Natural killer cell treated with Interleukin-12 subunit alpha and Interleukin-12 subunit beta and Interleukin-15 and Interleukin-18, amount 100 ng/mL, for 72 hours (primary cell): ENCODE data around the gene DDX10. TPM values are rescaled to one million over a fixed set of nuclear protein-coding genes. Genes with fewer than 3 reads are reported as not detected.

Experiments used
- ATAC-seq, 2 donors: fragments of 150-1000 bp; cut with Tn5 transposase in 1 of 2; sonication (Bioruptor Pico), chemical (Tn5 transposase) in 1 of 2; 2 replicates each; pipeline ENCODE4 v1.10.0; 2021
- DNase-seq: peaks from one replicate; pipeline ENCODE4 v3.0.0; 2022; ENCODE audit warnings: low spot score
- H3K27ac Mint-ChIP-seq, 2 donors: 1 replicate in 1 of 2; 2 replicates in 1 of 2; pipeline ENCODE4 v1.8.0; 2022; ENCODE audit warnings: mixed read lengths in 2 of 2, mild to moderate bottlenecking in 1 of 2, moderate library complexity in 1 of 2
- H3K27me3 Mint-ChIP-seq, 2 donors: 1 replicate in 1 of 2; 2 replicates in 1 of 2; pipeline ENCODE4 v1.8.0; 2022; ENCODE audit warnings: mixed read lengths in 2 of 2
- H3K36me3 Mint-ChIP-seq: one replicate; pipeline ENCODE4 v1.8.0; 2022; ENCODE audit warnings: mixed read lengths
- H3K4me1 Mint-ChIP-seq, 2 donors: 1 replicate in 1 of 2; 2 replicates in 1 of 2; pipeline ENCODE4 v1.8.0; 2022; ENCODE audit warnings: low read depth in 2 of 2, mixed read lengths in 2 of 2, mild to moderate bottlenecking in 1 of 2
- H3K4me3 Mint-ChIP-seq: one replicate; pipeline ENCODE4 v1.8.0; 2022; ENCODE audit warnings: mixed read lengths
- H3K9me3 Mint-ChIP-seq: 2 replicates; pipeline ENCODE4 v1.8.0; 2022; ENCODE audit warnings: mixed read lengths
- total RNA-seq, 2 donors: library from RNA; stranded (reverse); gene quantifications; one replicate each; pipeline ENCODE4 v1.2.3, GENCODE V29; 2022

The DDX10 gene
- total RNA-seq, 2 donors from 2014 or later = 39.2 to 84.1 TPM

- Mint-ChIP-seq H3K27ac (no peak overlapping the region), H3K4me3 (no peak overlapping the region), H3K9me3 (no peaks in the 10 kb centered on the region), H3K27me3 (no peaks in the 10 kb centered on the region), H3K36me3 (no peaks in the 10 kb centered on the region), H3K4me1 (peaks cover 39 to 54% of the 10 kb centered on the region in 2 donors)
- ATAC-seq = no peak
- DNase-seq = no peak
Observed at GRCh38 chr11:108786281-108786990, 121.6 kb downstream of the DDX10 start.

GRCh38 chr11:108787105-108787504, 122.2 kb downstream of the DDX10 start:
- no peak overlapping the region for H3K27ac Mint-ChIP-seq
- H3K4me1 Mint-ChIP-seq = peaks cover 39 to 50% of the 10 kb centered on the region in 2 donors
- no peak for ATAC-seq

GRCh38 chr11:108788565-108789199, 123.8 kb downstream of the DDX10 start:
- Mint-ChIP-seq H3K36me3 (no peaks in the 10 kb centered on the region), H3K4me1 (peaks cover 37 to 41% of the 10 kb centered on the region in 2 donors), H3K27me3 (no peaks in the 10 kb centered on the region), H3K4me3 (no peak overlapping the region), H3K9me3 (no peaks in the 10 kb centered on the region), H3K27ac (no peak overlapping the region)
- no peak for ATAC-seq
- DNase-seq = no peak

More at GRCh38 chr11:108787105-108787504, 122.2 kb downstream of the DDX10 start:
- no peak for DNase-seq
- H3K27me3 Mint-ChIP-seq = no peaks in the 10 kb centered on the region
- H3K9me3 Mint-ChIP-seq = no peaks in the 10 kb centered on the region
- no peak overlapping the region for H3K4me3 Mint-ChIP-seq
- no peaks in the 10 kb centered on the region for H3K36me3 Mint-ChIP-seq

- no peak for ATAC-seq
- no peak for DNase-seq
- no peaks in the 10 kb centered on the region for H3K27me3 Mint-ChIP-seq
- H3K9me3 Mint-ChIP-seq = no peaks in the 10 kb centered on the region
- H3K4me3 Mint-ChIP-seq = no peak overlapping the region
- peaks cover 23 to 30% of the 10 kb centered on the region in 2 donors for H3K4me1 Mint-ChIP-seq
- H3K36me3 Mint-ChIP-seq = no peaks in the 10 kb centered on the region
- H3K27ac Mint-ChIP-seq = no peak overlapping the region
Observed at GRCh38 chr11:108790501-108791299, 125.8 kb downstream of the DDX10 start.

GRCh38 chr11:108793138-108793537, 128.3 kb downstream of the DDX10 start:
- ATAC-seq = no peak
- Mint-ChIP-seq H3K9me3 (peaks cover 2% of the 10 kb centered on the region), H3K27ac (no peak overlapping the region), H3K36me3 (peaks cover 4% of the 10 kb centered on the region), H3K4me1 (peaks cover 14 to 23% of the 10 kb centered on the region in 2 donors), H3K27me3 (no peaks in the 10 kb centered on the region), H3K4me3 (no peak overlapping the region)
- DNase-seq = no peak

- H3K4me3 Mint-ChIP-seq = no peak overlapping the region
- DNase-seq = no peak
- H3K9me3 Mint-ChIP-seq = peaks cover 2% of the 10 kb centered on the region
Observed at GRCh38 chr11:108793611-108794010, 128.7 kb downstream of the DDX10 start.

GRCh38 chr11:108796551-108796950, 131.7 kb downstream of the DDX10 start:
- no peak for DNase-seq
- Mint-ChIP-seq H3K27ac (no peak overlapping the region), H3K9me3 (peaks cover 2% of the 10 kb centered on the region), H3K27me3 (no peaks in the 10 kb centered on the region), H3K4me1 (peaks cover 9 to 12% of the 10 kb centered on the region in 2 donors), H3K36me3 (peaks cover 4% of the 10 kb centered on the region), H3K4me3 (no peak overlapping the region)
- no peak for ATAC-seq

More at GRCh38 chr11:108793611-108794010, 128.7 kb downstream of the DDX10 start:
- no peak for ATAC-seq
- Mint-ChIP-seq H3K36me3 (peaks cover 4% of the 10 kb centered on the region), H3K27me3 (no peaks in the 10 kb centered on the region), H3K4me1 (peaks cover 13 to 21% of the 10 kb centered on the region in 2 donors), H3K27ac (no peak overlapping the region)

- peaks cover 9 to 12% of the 10 kb centered on the region in 2 donors for H3K4me1 Mint-ChIP-seq
- ATAC-seq = no peak
- no peak overlapping the region for H3K4me3 Mint-ChIP-seq
- no peak overlapping the region for H3K27ac Mint-ChIP-seq
- H3K36me3 Mint-ChIP-seq = peaks cover 4% of the 10 kb centered on the region
- no peak for DNase-seq
- H3K9me3 Mint-ChIP-seq = peaks cover 2% of the 10 kb centered on the region
- no peaks in the 10 kb centered on the region for H3K27me3 Mint-ChIP-seq
Observed at GRCh38 chr11:108797578-108798100, 132.8 kb downstream of the DDX10 start.

GRCh38 chr11:108802492-108802891, 137.6 kb downstream of the DDX10 start:
- peaks cover 0 to 10% of the 10 kb centered on the region in 2 donors for H3K4me1 Mint-ChIP-seq

GRCh38 chr11:108803776-108804175, 138.9 kb downstream of the DDX10 start:
- no peaks in the 10 kb centered on the region for H3K36me3 Mint-ChIP-seq
- no peaks in the 10 kb centered on the region for H3K9me3 Mint-ChIP-seq
- H3K4me3 Mint-ChIP-seq = no peak overlapping the region
- no peak for ATAC-seq
- no peak overlapping the region for H3K27ac Mint-ChIP-seq
- no peak for DNase-seq
- H3K27me3 Mint-ChIP-seq = no peaks in the 10 kb centered on the region
- peaks cover 0 to 10% of the 10 kb centered on the region in 2 donors for H3K4me1 Mint-ChIP-seq

More at GRCh38 chr11:108802492-108802891, 137.6 kb downstream of the DDX10 start:
- Mint-ChIP-seq H3K27ac (no peak overlapping the region), H3K36me3 (no peaks in the 10 kb centered on the region), H3K9me3 (no peaks in the 10 kb centered on the region), H3K4me3 (no peak overlapping the region), H3K27me3 (no peaks in the 10 kb centered on the region)
- ATAC-seq = no peak
- DNase-seq = no peak

- Mint-ChIP-seq H3K9me3 (no peaks in the 10 kb centered on the region), H3K27ac (no peak overlapping the region), H3K27me3 (no peaks in the 10 kb centered on the region), H3K36me3 (no peaks in the 10 kb centered on the region), H3K4me1 (peaks cover 0 to 13% of the 10 kb centered on the region in 2 donors), H3K4me3 (no peak overlapping the region)
- DNase-seq (no peak), ATAC-seq (no peak)
Observed at GRCh38 chr11:108804511-108804910, 139.6 kb downstream of the DDX10 start.

- ATAC-seq = no peak
- DNase-seq = no peak
- Mint-ChIP-seq H3K27ac (no peak overlapping the region), H3K36me3 (no peaks in the 10 kb centered on the region), H3K27me3 (no peaks in the 10 kb centered on the region), H3K9me3 (no peaks in the 10 kb centered on the region), H3K4me1 (peaks cover 0 to 9% of the 10 kb centered on the region in 2 donors), H3K4me3 (no peak overlapping the region)
Observed at GRCh38 chr11:108805030-108805429, 140.2 kb downstream of the DDX10 start.

- H3K27me3 Mint-ChIP-seq = no peaks in the 10 kb centered on the region
- peaks cover 0 to 8% of the 10 kb centered on the region in 2 donors for H3K4me1 Mint-ChIP-seq
- H3K4me3 Mint-ChIP-seq = no peak overlapping the region
- DNase-seq (no peak), ATAC-seq (no peak)
- no peak overlapping the region for H3K27ac Mint-ChIP-seq
- no peaks in the 10 kb centered on the region for H3K9me3 Mint-ChIP-seq
- H3K36me3 Mint-ChIP-seq = no peaks in the 10 kb centered on the region
Observed at GRCh38 chr11:108807262-108807661, 142.4 kb downstream of the DDX10 start.
